Renal cortical epithelial cell (primary cell): ENCODE data around the gene G6PC1. TPM values are rescaled to one million over a fixed set of nuclear protein-coding genes. Genes with fewer than 3 reads are reported as not detected.

Experiments used
- DNase-seq: peaks from one replicate; pipeline ENCODE4 v3.0.0-alpha.2; 2011; ENCODE audit warnings: low read depth
- total RNA-seq: library from RNA; depleted of rRNA; stranded (reverse); fragments of >200 nt; gene quantifications from 2 replicates; pipeline ENCODE4 v1.2.3, GENCODE V29; 2014

G6PC1 gene
- total RNA-seq, 1 donor from 2014 or later, result not detected

- DNase-seq, result peak; percentile 49
These were observed 37.4 kb downstream of the G6PC1 start for GRCh38 chr17:42937712-42938596.

DNA sequence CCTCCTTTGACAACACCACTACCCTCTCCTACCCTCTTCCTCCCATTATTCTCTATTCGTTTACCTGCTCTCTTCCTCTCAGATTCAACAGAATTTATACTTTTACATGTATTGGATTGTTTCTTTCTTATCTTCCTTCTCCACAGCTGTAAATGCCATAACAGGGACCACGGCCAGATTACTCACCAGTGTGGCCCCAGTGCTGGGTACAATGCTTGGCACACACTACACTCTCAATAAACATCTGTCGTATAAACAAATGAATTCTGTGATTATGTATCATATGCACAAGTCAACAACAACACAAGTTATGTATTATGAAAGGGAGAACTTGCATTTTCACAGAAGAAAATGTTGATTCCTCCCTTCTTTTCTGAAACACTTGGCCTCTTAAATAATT, 43.6 kb downstream of the G6PC1 start:
- DNase-seq, result no peak

GRCh38 chr17:42946812-42947211, 46.2 kb downstream of the G6PC1 start:
- DNase-seq, result no peak

DNA sequence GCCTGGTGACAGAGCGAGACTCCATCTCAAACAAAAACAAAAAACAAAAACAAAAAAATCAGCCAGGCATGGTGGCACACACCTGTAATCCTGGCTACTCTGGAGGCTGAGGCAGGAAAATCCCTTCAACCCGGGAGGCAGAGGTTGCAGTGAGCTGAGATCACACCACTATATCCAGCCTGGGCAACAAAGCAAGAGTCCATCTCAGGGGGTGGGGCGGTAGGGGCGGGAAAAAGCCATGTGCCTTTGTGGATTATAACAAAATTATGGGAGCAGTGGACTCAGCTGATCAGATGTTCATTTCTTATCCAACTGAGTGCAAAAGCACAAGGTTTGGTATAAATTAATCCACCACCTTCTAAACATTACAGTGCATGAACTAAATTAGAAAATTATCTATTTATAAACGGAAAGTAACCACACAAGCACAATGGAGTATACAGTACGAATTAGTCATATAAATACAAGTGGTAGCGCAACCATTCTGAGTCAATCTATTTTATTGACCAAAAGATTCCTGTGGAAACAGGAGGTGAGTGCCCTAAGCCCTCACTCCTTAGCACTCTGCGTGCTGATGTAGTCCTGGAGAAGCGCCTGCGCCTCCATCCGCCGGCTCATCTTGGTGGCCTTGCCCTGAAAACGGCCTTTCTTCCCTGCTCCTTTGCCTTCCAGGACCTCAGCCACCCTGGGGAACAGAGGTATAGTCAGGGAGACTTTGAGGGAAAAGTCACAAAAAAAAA, 49.6 kb downstream of the G6PC1 start:
- no peak for DNase-seq

Other genes with a start within 250 kb of the G6PC1 start
- 4.5 and 9.1 TPM in 2 replicates for gene TUBG2, start 241.5 kb upstream of the G6PC1 start, total RNA-seq
- gene PLEKHH3, start 223.8 kb upstream of the G6PC1 start, total RNA-seq, result 9.6 and 14.2 TPM in 2 replicates
- gene CCR10, start 219.0 kb upstream of the G6PC1 start, total RNA-seq, result 1.6 and 6.3 TPM in 2 replicates
- 5.4 and 15.2 TPM in 2 replicates for gene CNTNAP1, start 218.3 kb upstream of the G6PC1 start, total RNA-seq
- 8.2 and 21.2 TPM in 2 replicates for gene EZH1, start 155.8 kb upstream of the G6PC1 start, total RNA-seq
- gene RAMP2, start 139.6 kb upstream of the G6PC1 start, total RNA-seq, result not detected in 2 replicates
- gene VPS25, start 127.3 kb upstream of the G6PC1 start, total RNA-seq, result 70.5 and 148 TPM in 2 replicates
- gene WNK4, start 120.2 kb upstream of the G6PC1 start, total RNA-seq, result 1.9 and 9.7 TPM in 2 replicates
- 81.1 and 89.7 TPM in 2 replicates for gene COA3, start 102.1 kb upstream of the G6PC1 start, total RNA-seq
- gene CNTD1, start 101.9 kb upstream of the G6PC1 start, total RNA-seq, result 0.05 TPM in 1 of 2 replicates, not detected in the other
- 104 and 145 TPM in 2 replicates for gene BECN1, start 76.5 kb upstream of the G6PC1 start, total RNA-seq
- 138 and 153 TPM in 2 replicates for gene PSME3, start 67.4 kb upstream of the G6PC1 start, total RNA-seq
- 0.52 and 0.70 TPM in 2 replicates for gene AOC2, start 56.2 kb upstream of the G6PC1 start, total RNA-seq
- gene AOC3, start 49.6 kb upstream of the G6PC1 start, total RNA-seq, result under 0.01 and 0.17 TPM in 2 replicates
- 18.4 and 19.4 TPM in 2 replicates for gene AARSD1, start 63.7 kb downstream of the G6PC1 start, total RNA-seq
- 0.20 and 2.4 TPM in 2 replicates for gene PTGES3L, start 79.3 kb downstream of the G6PC1 start, total RNA-seq
- 10.4 and 20.5 TPM in 2 replicates for gene RUNDC1, start 79.8 kb downstream of the G6PC1 start, total RNA-seq
- gene RPL27, start 97.6 kb downstream of the G6PC1 start, total RNA-seq, result 476 and 871 TPM in 2 replicates
- 14.9 and 42.4 TPM in 2 replicates for gene IFI35, start 106.0 kb downstream of the G6PC1 start, total RNA-seq
- gene VAT1, start 121.6 kb downstream of the G6PC1 start, total RNA-seq, result 150 and 204 TPM in 2 replicates
- 0.65 and 0.69 TPM in 2 replicates for gene RND2, start 124.4 kb downstream of the G6PC1 start, total RNA-seq
- 8.8 and 14.9 TPM in 2 replicates for gene BRCA1, start 224.6 kb downstream of the G6PC1 start, total RNA-seq